WTC11 (cell line): ENCODE results near the gene PGAP3.

Source experiments
- CREB1 ChIP-seq: sonication (generic); formaldehyde crosslinking; IDR thresholded peaks from 2 replicates; pipeline ENCODE4 v1.8.0; 2023; ENCODE audit warnings: mild to moderate bottlenecking, missing genetic modification reagents
- CTCF ChIP-seq: fragments of 200-600 bp; IDR thresholded peaks from 2 replicates; pipeline ENCODE4 v1.8.0; 2022; ENCODE audit warnings: antibody characterized with exemption
- MAX ChIP-seq: sonication (generic); formaldehyde crosslinking; IDR thresholded peaks from 2 replicates; pipeline ENCODE4 v1.8.0; 2022; ENCODE audit warnings: mild to moderate bottlenecking, missing genetic modification reagents
- ZBTB43 ChIP-seq: sonication (generic); formaldehyde crosslinking; IDR thresholded peaks from 2 replicates; pipeline ENCODE4 v1.8.1; 2023; ENCODE audit warnings: mild to moderate bottlenecking, missing genetic modification reagents
- ZSCAN18 ChIP-seq: fragments of 250-450 bp; sonication (Bioruptor Pico); IDR thresholded peaks from 2 replicates; pipeline ENCODE4 v2.1.2; 2022; ENCODE audit warnings: mild to moderate bottlenecking, moderate library complexity

- TF ChIP-seq ZBTB43 (CRISPR knock-in tag) (no peak), CTCF (no peak), ZSCAN18 (CRISPR knock-in tag) (no peak), CREB1 (CRISPR knock-in tag) (no peak), MAX (CRISPR knock-in tag) (no peak)
These were observed 22.1 kb downstream of the PGAP3 start for GRCh38 chr17:39665642-39666224.
